Keratinocyte (primary cell): Measurements from ENCODE around the gene B4GALT7. TPM values are rescaled to one million over a fixed set of nuclear protein-coding genes. Genes with fewer than 3 reads are reported as not detected.
"Not testable (repeated sequence)": the region's sequence is repeated elsewhere in the genome, so short reads cannot be mapped to it uniquely, and the experiment has no call there.

ENCODE experiments used
- DNase-seq: peaks from one replicate; pipeline ENCODE4 v3.0.0-alpha.2; 2011; ENCODE audit warnings: low read depth, missing footprints, low spot score
- FAIRE-seq: peaks from 2 replicates; lab custom pipeline; 2011; peaks lifted over from hg19 to GRCh38; lab: Jason Lieb, UNC
- H2AFZ ChIP-seq: 2 replicates; pipeline ENCODE4 v1.6.0; 2012; ENCODE audit warnings: low read length, control low read depth, inconsistent platforms; ENCODE audit not compliant: control insufficient read depth
- H3K27ac ChIP-seq: 2 replicates; pipeline ENCODE4 v1.5.1; 2011; ENCODE audit warnings: low read length; ENCODE audit not compliant: control insufficient read depth, insufficient read depth
- H3K27me3 ChIP-seq: 3 replicates; pipeline ENCODE4 v1.6.0; 2011; ENCODE audit warnings: low read length; ENCODE audit not compliant: control insufficient read depth, insufficient read depth; ENCODE audit errors: extremely low read depth
- H3K36me3 ChIP-seq, 2 experiments: 2 replicates in 1 of 2; 3 replicates in 1 of 2; pipeline ENCODE4 v1.5.1; 2011; ENCODE audit warnings: low read length in 2 of 2, mild to moderate bottlenecking in 1 of 2; ENCODE audit not compliant: control insufficient read depth in 2 of 2, insufficient read depth in 2 of 2; ENCODE audit errors: extremely low read depth in 1 of 2
- H3K4me1 ChIP-seq: 3 replicates; pipeline ENCODE4 v1.5.1; 2011; ENCODE audit warnings: low read length; ENCODE audit not compliant: control insufficient read depth, insufficient read depth; ENCODE audit errors: extremely low read depth
- H3K4me2 ChIP-seq: 3 replicates; pipeline ENCODE4 v1.6.0; 2011; ENCODE audit warnings: low read depth, low read length; ENCODE audit not compliant: control insufficient read depth, insufficient read depth; ENCODE audit errors: extremely low read depth
- H3K4me3 ChIP-seq, 3 experiments: fragments of 200-600 bp in 1 of 3; sonication (generic) in 1 of 3; 2 replicates in 2 of 3; 3 replicates in 1 of 3; pipeline ENCODE4 v1.5.1; 2011 to 2016; ENCODE audit warnings: low read length in 3 of 3, mild to moderate bottlenecking in 3 of 3, control low read depth in 2 of 3, inconsistent platforms in 1 of 3, low read depth in 1 of 3, mixed read lengths in 1 of 3, mixed run types in 1 of 3, moderate library complexity in 1 of 3; ENCODE audit not compliant: control insufficient read depth in 2 of 3, insufficient read depth in 2 of 3; ENCODE audit errors: extremely low read depth in 1 of 3
- H3K79me2 ChIP-seq: 2 replicates; pipeline ENCODE4 v1.6.0; 2012; ENCODE audit warnings: low read length; ENCODE audit not compliant: control insufficient read depth, insufficient read depth
- H3K9ac ChIP-seq: 3 replicates; pipeline ENCODE4 v1.6.0; 2011; ENCODE audit warnings: low read length; ENCODE audit not compliant: control insufficient read depth, insufficient read depth; ENCODE audit errors: extremely low read depth
- H3K9me1 ChIP-seq: 3 replicates; pipeline ENCODE4 v1.6.0; 2011; ENCODE audit warnings: low read length; ENCODE audit not compliant: control insufficient read depth, insufficient read depth; ENCODE audit errors: extremely low read depth
- H3K9me3 ChIP-seq: 2 replicates; pipeline ENCODE4 v1.5.1; 2012; ENCODE audit warnings: low read depth, low read length; ENCODE audit not compliant: control insufficient read depth
- H4K20me1 ChIP-seq: 3 replicates; pipeline ENCODE4 v1.6.0; 2011; ENCODE audit warnings: low read length; ENCODE audit not compliant: control insufficient read depth, insufficient read depth; ENCODE audit errors: extremely low read depth
- CTCF ChIP-seq, 3 experiments: IDR thresholded peaks in 1 of 3; conservative IDR thresholded peaks in 1 of 3; optimal IDR thresholded peaks in 1 of 3; 2 replicates in 2 of 3; 3 replicates in 1 of 3; pipeline versions ENCODE3 to v1.5.1; 2011; ENCODE audit warnings: low read length in 3 of 3, mild to moderate bottlenecking in 3 of 3, moderate library complexity in 2 of 3, control low read depth in 1 of 3, inconsistent platforms in 1 of 3; ENCODE audit not compliant: insufficient read depth in 2 of 3; ENCODE audit errors: extremely low read depth in 1 of 3
- EZH2 ChIP-seq: IDR thresholded peaks from one replicate; pipeline ENCODE4 v1.6.1; 2012; ENCODE audit warnings: inconsistent platforms, mild to moderate bottlenecking, low read length, moderate library complexity
- dilution Hi-C: fragments of 300-500 bp; cut with MboI; formaldehyde crosslinking; loops from one replicate; pipeline ENCODE4 v1.7.0; 2020; ENCODE audit warnings: low sequenced_read_pairs; ENCODE audit not compliant: extremely low pct_ligation_motif_present
- polyA plus RNA-seq, 5 experiments: library from polyadenylated mRNA; depleted of rRNA in 3 of 5; stranded (reverse) in 3 of 5; stranded (forward) in 1 of 5; unstranded in 1 of 5; fragments of >200 nt; gene quantifications; 1 replicate in 1 of 5; 2 replicates in 3 of 5; 3 replicates in 1 of 5; pipeline versions ENCODE4 v1.2.1 to v1.2.3, GENCODE V29; 2011 to 2012; ENCODE audit warnings: missing spikeins in 2 of 5, low read depth in 1 of 5, low replicate concordance in 1 of 5

The B4GALT7 gene
- polyA plus RNA-seq, 1 donor (not counting 4 experiments of a cell fraction or from before 2014, with no cell fraction given) = 15.7 TPM

- TF ChIP-seq EZH2 (no peak), CTCF (optimal IDR thresholded peaks at IDR 0.05 in 1 of 3, IDR thresholded peaks at IDR 0.05 in 1 of 3, conservative IDR thresholded peaks at IDR 0.05 in 1 of 3; ENCODE audit: extremely low read depth in 1 of 3, insufficient read depth in 2 of 3, low read length in 3 of 3) (no peak)
- no peaks in the 10 kb centered on the region for H3K27me3 ChIP-seq
- H3K9me3 ChIP-seq = no peaks in the 10 kb centered on the region
- no peak overlapping the region for H3K9ac ChIP-seq
- dilution Hi-C loops = no loop called here
- H3K4me2 ChIP-seq = peak overlapping the region; percentile 18
- no peaks in the 10 kb centered on the region for H4K20me1 ChIP-seq
- H3K36me3 ChIP-seq = peaks cover 2 to 8% of the 10 kb centered on the region in 2 experiments
- DNase-seq (no peak), FAIRE-seq (peak; percentile 29)
- H3K4me1 ChIP-seq = peaks cover 27% of the 10 kb centered on the region
- H3K27ac ChIP-seq = no peak overlapping the region
- peaks cover 3% of the 10 kb centered on the region for H3K9me1 ChIP-seq
- H3K4me3 ChIP-seq = no peak overlapping the region
- peak overlapping the region; percentile 17 for H2AFZ ChIP-seq
- H3K79me2 ChIP-seq = peaks cover 21% of the 10 kb centered on the region
Observed at GRCh38 chr5:177557041-177557647, 42.8 kb upstream of the B4GALT7 start.

GRCh38 chr5:177557796-177558195, 42.1 kb upstream of the B4GALT7 start:
- H3K36me3 ChIP-seq = peaks cover 0 to 1% of the 10 kb centered on the region in 2 experiments
- dilution Hi-C loops = no loop called here
- H3K9me3 ChIP-seq = no peaks in the 10 kb centered on the region
- H3K4me3 ChIP-seq = no peak overlapping the region
- no peak overlapping the region for H3K4me2 ChIP-seq
- TF ChIP-seq EZH2 (no peak), CTCF (optimal IDR thresholded peaks at IDR 0.05 in 1 of 3, IDR thresholded peaks at IDR 0.05 in 1 of 3, conservative IDR thresholded peaks at IDR 0.05 in 1 of 3; ENCODE audit: extremely low read depth in 1 of 3, insufficient read depth in 2 of 3, low read length in 3 of 3) (no peak)
- no peaks in the 10 kb centered on the region for H3K27me3 ChIP-seq
- peaks cover 3% of the 10 kb centered on the region for H3K9me1 ChIP-seq
- DNase-seq = no peak
- no peak overlapping the region for H3K9ac ChIP-seq
- no peak overlapping the region for H3K27ac ChIP-seq
- H4K20me1 ChIP-seq = no peaks in the 10 kb centered on the region
- FAIRE-seq = no peak
- H3K79me2 ChIP-seq = peaks cover 14% of the 10 kb centered on the region
- H2AFZ ChIP-seq = no peak overlapping the region
- H3K4me1 ChIP-seq = peaks cover 24% of the 10 kb centered on the region

- DNase-seq, dilution Hi-C loops, H3K79me2 ChIP-seq, H3K27me3 ChIP-seq, H3K9me1 ChIP-seq, H4K20me1 ChIP-seq, FAIRE-seq, H3K9me3 ChIP-seq, H2AFZ ChIP-seq, H3K36me3 ChIP-seq, H3K4me3 ChIP-seq: not testable (repeated sequence)
- Histone ChIP-seq H3K9ac (peak overlapping the region; percentile 41), H3K4me1 (peaks cover 21% of the 10 kb centered on the region), H3K4me2 (peak overlapping the region; percentile 32), H3K27ac (peak overlapping the region; percentile 64)
Observed at GRCh38 chr5:177559446-177559941, 40.4 kb upstream of the B4GALT7 start.
